GM19025 (cell line): ENCODE data around the gene THPO.

ENCODE experiments used
- ATAC-seq: cut with Tn5 transposase; IDR thresholded peaks from one replicate; pipeline ENCODE4 v1.9.1; 2021; ENCODE audit warnings: mild to moderate bottlenecking, low read depth, moderate library complexity; ENCODE audit not compliant: unreplicated experiment

The THPO gene

DNA sequence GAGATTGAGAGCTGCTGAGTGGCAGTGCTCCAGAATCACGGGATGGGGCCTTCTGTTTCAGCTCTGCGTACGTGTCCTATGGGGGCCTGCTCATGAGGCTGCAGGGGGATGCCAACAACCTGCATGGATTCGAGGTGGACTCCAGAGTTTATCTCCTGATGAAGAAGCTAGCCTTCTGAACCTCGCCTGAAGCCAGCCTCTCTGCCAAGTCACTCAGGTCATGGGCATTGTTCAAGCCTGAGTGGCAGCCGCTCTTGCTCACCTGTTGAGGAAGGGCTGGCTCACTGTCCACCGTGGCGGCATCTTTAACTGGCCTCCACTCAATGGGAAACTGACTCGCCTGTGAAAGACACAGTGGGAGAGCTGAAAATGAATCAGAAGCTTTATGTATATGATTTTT is 9.9 kb downstream of the THPO start:
- ATAC-seq, result no peak

DNA sequence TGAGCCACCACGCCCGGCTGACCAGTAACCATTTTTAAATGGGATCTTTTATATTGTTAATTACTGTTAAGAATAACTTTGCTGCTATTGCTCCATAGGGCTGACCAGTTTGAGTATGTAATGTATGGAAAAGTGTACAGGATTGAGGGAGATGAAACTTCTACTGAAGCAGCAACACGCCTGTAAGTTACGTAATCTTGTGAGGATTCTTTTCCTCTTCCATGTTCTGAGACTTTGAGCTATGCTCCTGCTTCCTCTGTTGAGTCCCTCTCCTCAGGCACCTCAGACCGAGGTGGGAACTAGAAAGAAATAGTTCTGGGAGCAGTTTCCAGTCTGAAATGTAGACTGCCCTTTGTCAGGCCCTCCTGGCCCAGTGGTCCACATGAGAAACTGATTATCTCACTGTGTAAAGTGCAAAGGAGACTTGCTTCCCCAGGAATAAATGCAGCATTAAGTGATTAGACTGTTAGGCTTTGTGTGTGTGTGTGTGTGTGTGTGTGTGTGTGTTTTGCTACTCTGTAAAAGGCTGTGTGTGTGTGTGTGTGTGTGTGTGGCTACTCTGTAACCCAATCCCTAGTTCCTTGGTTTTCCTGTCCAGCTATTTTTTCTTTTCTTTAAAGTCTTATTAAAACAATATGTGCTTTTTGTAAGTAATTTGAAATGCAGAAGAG is 11.3 kb downstream of the THPO start:
- no peak for ATAC-seq

DNA sequence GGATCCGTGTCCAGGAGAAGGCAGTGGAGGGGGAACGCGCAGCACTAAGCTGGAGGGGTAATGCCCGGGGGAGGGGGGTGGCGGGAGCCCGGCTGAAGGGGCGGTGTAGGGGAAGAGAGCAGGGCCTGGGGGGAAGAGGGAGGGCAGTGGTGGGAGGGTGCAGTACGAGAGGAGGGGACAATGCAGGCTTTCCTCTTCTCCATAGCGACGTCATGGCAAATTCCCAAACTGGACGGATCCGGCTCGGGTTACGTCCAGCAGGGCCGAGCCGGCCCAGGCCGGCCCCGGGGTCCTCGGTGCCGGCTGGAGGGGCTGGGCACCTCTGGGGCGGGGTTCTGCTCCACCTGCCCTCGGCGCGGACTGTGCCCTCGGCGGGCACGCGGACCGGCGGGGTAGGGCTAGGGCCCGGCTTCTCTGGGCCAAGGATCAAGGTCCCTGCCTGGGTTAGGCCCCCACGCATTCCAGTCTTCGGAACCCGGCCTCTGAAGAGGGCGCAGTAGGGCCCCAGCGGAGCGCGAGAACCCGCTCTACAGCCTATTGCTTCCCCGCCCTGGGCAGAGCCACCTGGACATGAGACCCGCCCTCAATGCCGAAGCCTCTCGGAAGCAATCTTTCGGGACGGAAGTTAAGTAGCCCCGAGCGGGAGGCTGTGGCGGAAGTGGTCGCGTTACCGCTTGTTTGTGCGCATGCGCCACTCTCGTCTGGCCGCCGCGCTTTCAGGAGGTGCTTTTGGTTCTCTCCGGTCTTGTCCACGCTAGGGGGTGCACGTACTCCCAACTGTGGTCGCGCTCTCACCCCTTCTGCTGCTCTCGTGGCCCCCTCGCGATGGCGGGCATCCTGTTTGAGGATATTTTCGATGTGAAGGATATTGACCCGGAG is 15.1 kb downstream of the THPO start:
- peak; percentile 73 for ATAC-seq

DNA sequence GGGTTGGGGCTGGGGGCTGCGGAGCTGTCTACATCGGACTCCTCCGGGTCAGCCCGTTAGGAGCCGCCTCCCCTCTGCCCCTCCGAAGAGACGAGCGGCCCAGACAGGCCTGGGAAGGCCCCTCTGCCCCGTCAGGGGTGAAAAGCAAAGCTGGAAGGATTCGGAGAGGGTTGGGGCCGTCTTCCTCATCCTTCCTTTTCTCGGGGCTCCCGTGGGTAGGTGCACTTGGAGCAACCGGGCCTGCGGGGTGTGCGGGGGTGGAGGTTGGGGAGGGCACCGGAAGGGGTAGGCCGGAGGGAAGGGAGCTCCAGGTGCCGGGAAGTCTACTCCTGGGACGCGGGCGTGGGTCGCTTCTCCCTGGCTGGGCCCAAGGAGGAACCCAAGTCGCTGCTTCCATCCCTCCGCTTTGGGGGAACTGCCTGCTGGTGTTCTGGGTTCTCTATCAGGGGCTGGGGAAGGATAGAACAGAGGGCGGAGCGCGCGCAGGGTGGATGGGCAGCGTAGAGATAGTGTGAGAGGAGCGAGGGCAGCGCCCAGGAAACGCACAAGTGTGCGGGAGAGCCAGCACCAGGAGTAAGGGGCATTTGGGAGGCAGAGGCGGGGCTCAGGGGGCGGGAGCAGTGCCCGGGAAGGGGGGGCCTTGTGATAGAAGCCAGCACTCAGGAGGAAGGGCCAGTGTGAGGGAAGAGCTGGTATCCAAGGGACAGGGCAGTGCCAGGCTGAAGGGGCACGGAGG is 15.9 kb downstream of the THPO start:
- peak; percentile 4 for ATAC-seq

DNA sequence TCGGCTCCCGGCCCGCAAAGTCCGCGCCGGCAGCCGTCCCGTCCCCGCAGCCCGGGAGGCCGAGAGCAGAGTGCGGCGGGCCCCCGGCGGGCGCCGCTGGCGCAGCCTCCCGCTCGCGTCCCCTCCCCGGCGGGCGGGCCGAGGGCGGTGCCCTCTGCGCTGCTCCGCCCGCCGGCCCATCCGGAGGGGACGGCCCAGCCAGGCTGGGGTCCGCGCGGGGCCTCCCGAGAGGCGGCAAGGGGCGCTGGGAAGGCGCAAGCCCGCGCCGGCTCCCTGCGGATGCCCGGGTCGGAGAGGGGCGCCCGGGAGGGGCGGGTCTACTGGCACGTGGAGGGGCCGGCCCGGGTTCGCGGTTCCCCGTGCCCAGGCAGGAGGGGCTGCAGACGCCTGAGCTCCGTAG is 16.5 kb downstream of the THPO start, which contains the start of the genes CLCN2 and POLR2H:
TSS of gene CLCN2 (minus strand) at position 74 of the 400 bp plus-strand sequence. CDS start 126 bp downstream, outside the sequence.
TSS of gene POLR2H (plus strand) at position 179 of the 400 bp plus-strand sequence. CDS start 1,783 bp downstream, outside the sequence.
- ATAC-seq, result peak; percentile 47

DNA sequence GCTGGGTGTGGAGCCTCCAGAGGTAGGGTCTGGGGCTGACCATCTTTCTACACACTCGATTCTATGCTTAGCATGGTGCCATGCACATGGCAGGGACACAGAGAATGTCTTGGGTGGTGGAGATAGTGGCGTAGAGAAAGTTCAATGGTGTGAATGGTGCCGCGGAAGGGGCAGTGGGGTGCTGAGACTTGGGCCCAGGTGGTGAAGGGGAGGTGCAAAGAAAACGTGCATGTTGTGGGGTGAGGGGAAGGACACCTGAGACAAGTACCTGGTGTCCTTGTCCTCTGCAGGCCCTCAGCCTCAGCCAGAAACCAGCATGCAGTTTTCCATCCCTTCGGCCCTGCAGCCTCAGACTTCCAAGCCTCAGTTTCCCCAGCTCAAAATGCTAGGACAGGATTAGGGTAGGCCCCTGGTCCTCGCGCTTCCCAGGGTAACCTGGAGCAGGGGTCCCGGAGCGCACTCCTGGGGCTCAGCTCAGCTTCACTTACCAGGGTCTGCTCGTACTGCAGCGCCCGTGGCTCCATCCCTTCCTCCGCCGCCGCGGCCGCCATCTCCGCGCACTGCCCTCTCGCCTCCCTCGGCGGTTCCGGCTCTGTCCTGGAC is 17.0 kb downstream of the THPO start:
- peak; percentile 9 for ATAC-seq

DNA sequence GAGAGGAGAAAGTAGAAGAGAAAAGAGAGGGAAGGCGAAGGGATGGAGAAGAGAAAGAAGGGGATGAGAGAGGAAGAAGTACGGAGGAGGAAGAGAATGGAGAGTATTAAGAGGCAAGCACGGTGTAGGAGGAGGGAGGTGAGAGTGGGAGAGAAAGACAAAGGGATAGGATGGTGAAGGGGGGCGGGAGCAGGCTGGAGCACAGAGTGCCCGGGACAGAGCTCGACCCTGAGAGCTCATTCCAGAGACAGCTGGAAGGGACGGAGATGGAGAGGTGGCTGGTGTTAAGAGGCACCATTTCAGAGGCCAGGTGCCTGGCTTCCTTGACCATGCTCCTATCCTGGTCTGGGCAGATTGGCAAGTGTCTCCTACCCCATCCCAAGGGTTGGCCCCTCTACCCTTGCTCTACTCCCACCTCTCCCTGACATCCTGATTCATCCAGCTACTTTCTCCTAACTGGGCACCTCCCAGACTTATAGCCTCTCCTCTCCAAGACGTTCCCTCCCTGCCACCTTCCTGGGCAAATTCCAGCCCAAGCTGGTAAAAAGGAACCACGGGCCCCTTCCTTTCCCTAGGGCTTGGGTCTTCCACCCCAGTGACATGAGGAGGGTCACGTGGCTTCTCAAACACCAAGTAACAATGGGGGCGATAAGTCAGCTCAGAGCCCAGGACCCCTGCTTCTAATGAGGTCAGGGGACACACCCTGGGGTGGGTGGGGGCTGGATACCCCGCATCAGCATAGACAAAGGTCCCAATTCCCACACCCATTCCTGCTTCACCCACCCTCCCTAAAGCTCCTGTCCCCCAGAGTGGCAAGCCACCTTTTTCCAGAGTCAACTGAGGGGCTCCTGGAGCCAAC is 17.7 kb downstream of the THPO start:
- ATAC-seq, result no peak

DNA sequence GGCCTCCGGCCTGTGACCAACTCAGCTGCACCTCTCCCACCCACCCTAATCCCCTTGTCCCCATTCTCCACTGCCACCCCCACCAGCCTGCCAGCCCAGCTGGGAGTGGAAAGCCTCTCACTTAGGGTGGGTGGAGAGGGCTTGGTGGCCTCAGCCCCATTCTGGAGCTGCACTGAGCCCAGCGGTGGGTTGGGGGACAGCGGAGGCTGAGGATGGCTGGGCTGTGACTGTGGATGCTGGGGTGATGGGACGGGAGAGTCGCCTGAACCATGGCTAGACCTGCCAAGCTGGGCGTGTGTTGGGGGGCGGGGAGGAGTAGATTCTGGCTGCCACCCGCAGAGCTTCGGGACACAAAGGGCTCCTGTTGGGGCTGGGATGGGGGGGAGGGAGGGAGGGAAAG is 18.4 kb downstream of the THPO start:
- no peak for ATAC-seq

DNA sequence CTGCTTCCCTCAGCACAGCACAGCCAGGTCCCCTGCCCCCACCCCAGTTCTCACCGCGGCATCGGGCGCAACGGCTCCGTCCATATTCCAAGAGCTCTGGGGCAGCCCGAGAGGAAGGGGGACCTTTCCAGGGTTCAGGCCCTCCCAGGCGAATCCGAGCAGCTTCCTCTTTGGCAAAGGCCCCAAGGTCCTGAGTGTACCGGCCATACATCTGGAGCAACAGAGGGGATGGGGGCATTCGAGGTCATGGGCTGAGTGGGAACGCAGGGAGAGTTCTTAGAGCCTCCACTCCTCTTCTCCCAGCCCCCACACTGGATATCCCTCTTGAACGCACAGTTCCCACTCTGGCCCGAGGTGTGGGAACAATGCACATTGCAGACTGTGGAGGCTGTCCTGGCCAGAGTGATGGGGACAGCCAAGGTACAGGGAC is 19.1 kb downstream of the THPO start:
- no peak for ATAC-seq

DNA sequence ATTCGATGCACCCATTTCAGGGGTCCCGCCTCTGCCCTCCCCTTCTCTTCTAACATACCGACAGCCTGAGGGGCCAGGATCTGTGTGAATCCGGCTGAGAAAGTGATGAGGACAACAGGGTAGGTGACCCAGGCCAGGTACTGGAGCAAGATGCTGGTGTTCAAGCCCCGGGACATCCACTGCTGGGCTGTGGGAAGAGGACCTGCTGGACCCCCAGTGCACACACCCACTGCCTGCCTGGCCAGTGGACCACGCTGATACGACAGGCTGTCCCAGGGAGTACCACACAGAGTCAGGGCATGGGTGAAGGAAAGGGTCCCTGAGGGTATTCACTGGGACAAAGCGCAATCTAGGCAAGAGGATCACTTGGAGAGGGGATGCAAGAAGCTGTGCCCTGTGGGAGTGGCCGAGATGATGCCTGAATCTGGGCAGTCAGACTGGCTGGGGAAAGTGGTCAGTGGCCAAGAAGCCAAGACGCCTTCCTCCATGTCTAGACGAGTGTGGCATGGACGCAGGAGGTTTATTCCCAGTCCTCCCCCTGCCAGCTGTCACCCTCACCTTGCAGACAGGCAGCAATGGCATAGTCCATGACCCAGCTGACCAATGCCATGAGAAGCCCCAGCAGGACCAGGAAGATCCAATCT is 19.8 kb downstream of the THPO start:
- ATAC-seq, result no peak

DNA sequence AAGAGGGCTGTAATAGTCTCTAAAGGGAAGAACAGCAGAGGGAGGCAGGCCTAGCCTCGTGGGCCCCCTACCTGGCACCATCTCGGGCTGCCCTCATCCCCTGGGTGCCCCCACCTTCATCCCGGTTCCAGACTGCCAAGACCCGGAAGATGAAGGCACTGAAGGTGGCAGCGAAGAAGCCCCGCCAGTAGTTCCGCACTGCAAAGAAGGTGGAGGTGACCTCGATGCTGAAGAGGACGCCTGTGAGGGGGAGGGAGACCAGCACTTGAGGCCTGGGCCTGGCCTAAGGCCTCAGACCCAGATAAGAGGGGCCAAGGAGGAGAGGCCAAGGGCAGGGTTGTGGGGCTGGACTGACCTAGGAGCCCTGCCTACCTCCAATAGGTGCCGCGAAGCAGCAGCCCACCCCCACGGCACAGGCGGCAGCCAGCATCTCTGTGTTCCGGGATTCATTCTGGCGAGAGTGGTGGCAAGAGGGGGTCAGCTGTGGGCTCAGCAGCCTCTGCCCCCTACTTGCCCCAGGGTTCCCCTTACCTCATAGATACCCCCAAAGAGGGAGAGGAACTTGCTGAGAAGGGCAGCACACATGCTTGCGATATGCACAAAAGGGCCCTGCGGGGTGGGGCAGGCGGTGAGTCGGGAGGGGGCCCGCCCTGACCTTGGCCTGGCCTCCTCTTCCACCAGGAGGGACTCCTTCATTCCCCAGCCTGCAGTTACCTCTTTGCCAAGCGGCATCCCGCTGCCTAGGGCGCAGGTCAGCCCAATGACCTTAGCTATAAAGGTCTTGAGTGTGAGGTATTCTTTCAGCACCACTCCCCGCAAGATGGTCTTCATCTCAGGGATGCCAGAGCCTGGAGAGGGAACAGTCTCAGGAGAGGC is 20.5 kb downstream of the THPO start:
- no peak for ATAC-seq

DNA sequence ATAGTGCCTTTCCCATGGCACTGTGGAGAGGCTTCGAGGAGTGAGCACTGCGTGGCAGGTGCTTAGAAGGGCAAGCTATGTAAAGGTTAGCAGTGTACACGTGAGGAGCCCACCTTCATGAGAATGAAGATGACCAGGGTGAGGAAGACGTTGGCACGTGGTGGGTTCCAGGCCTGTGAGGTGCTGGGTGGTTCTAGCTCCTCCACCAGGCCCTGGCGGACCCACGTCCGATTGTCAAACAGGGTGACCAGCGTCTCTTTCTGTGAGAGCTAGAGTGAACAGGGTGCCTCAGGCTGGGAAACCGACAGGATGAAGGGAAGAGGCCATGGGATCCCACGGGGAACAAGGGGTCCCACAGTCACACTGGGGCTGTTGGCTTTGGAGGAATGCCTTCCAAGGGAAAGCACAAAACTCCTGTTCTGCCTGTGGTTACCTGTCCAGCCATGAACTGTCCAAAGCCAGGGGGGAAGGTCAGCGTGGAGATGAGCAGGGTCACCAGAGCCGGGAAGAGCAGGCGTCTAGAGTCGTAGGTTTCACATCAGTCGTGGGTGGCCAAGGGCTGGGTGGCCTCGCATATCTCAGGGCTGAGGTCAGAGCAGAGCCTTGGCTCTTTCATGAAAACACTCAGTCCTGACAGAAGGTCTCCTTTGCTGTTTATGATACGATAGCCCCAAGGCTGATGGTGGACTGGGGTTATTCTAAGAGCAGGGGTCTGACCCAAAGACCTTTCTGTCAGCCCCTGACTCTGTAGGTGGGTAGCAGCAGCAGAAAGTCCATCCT is 22.6 kb downstream of the THPO start:
- ATAC-seq, result no peak

DNA sequence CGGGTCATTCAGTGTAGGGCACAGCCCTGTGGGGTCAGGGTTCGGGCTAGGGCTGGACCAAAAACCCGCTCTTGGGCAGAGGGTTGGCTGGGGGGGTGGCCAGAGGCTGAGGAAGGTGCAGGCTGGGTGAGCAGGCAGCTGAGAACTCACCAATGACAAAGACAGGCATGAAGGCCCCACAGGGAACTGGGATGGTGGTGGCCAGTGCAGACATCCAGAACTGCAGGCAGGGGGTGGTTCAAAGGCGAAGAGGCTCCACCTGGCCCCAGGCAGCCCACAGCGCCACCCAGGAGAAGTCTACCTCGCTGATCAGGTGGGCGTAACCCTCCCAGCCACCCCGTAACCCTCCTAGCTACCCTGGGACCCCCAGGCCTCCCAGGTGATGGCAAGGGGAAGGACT is 23.3 kb downstream of the THPO start:
- no peak for ATAC-seq

DNA sequence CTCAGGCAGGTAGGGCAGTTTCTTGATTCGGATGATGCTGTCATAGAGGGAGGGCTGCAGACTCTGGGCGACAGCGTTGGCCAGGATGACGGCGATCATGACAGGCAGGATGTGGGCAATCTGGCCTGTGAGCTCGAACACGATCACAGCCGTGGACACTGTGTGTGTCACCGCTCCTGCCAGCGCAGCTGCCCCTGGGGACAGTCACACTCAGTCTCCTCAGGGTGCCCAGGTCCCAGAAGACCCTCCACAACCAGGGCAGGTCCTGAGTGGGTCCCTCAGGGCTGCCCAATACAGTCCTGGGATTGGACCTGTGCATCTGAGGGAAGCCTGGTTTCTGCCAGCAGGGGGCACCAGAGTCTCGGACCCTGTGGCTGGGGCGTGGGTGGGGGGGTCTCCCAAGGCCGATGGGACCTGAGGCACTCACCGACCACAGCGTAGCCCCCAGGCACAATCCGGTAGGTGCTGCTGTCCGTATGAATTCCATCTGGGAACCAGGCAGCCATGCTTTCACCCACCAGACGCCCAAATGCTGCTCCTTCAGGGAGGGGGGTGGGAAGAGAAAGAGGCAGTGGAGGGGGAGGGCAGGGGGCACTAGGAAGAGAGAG is 23.8 kb downstream of the THPO start:
- no peak for ATAC-seq

DNA sequence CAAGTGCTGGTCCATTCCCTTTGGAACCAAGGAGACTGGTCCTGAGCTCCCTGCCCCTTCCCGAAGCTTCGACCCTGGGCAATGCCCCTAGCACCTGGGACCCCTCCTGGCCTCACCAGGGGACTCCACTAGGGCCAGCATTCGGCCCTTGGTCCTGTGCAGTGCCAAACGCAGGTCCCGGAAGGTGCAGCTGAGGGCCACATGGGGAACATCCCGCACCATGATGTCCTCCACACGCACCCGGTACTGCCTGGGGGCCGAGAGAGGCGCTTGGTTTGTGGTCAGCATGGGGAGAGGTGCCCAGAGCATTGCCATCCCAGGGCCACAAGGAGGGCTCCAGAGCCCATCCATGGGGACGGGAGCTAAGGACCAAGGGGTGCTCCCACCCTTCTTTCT is 24.5 kb downstream of the THPO start:
- no peak for ATAC-seq

DNA sequence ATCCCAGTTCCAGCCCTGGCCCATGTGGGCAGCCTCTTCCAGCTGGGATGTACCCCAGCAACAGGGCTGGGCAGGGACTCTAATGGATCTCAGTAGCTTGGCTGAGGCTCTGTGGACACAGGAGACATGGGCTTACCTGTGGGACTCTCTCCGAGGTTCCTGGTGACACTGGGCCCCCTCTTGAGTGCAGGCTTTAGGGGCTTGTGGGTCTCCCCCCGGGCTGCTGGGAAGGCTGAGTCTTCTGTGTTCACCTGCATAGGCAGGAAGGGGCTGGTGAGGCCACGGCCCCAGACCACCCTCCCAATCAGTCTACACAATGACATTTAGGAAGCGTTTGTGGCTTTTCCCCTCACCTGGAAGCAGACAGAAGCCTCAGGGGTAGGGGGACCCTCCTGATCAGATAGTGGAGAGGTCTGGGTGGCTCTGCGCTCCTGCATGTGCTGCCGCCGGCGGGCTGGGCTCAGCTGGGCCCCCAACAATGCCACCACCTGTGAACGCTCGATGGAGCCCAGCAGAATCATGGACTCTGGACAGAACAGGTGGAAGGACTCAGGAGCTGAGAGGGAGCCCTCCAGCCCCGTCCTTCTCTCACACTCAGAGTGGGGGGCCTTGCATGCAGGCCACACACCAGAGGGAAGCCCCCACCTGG is 25.0 kb downstream of the THPO start:
- no peak for ATAC-seq
